Esophagus squamous epithelium (tissue), 4 donors: ENCODE results near the gene SEBOX.

Source experiments
- CTCF ChIP-seq, 6 experiments: fragments of 450-650 bp in 4 of 6; fragments of 200-600 bp in 2 of 6; sonication (generic) in 2 of 6; IDR thresholded peaks; one replicate each; pipeline ENCODE4 v1.5.1; 2016 to 2019; ENCODE audit warnings: antibody characterized with exemption in 6 of 6, mild to moderate bottlenecking in 4 of 6, moderate library complexity in 4 of 6
- POLR2A ChIP-seq, 4 donors: fragments of 450-650 bp; IDR thresholded peaks; one replicate each; pipeline ENCODE4 v1.6.1; 2017; ENCODE audit warnings: antibody characterized with exemption in 4 of 4, mild to moderate bottlenecking in 4 of 4, moderate library complexity in 3 of 4

- TF ChIP-seq CTCF (IDR thresholded peaks at IDR 0.05) (no peak), POLR2A (IDR thresholded peaks at IDR 0.05) (no peak)
Observed at GRCh38 chr17:28326114-28326513, 38.9 kb downstream of the SEBOX start.
